Posterior cingulate gyrus (tissue), 11 donors: ENCODE results near the gene CD44.

Experiments used
- DNase-seq, 10 donors: peaks; one replicate each; pipeline versions ENCODE4 v3.0.0 to v3.0.0-alpha.2; 2020 to 2021; ENCODE audit warnings: mixed read lengths in 3 of 10
- intact Hi-C: fragments of 100-400 bp; cut with DNase I; formaldehyde crosslinking; loops from one replicate; pipeline ENCODE4 v1.15.1; 2023

Gene CD44

DNA sequence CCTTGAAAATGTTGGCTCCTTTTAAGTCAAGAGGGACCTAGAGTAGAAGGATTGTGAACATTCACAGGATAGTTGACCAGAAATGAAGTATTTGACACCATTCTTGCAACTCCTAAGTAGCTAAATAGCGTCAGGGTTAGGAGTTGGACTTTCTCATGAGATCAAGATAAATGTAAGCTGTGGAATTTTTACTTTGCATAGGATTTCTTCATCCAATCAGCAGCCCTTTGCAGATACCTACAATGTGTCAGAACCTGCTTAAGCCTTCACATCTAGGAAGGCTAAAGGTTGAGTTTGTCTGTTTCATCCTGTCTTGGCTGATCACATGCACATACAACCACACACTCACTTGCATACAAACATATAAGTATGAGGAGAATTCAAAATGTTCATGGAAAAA lies 32.3 kb downstream of the CD44 start:
- intact Hi-C loops = no loop called here
- no peak for DNase-seq

DNA sequence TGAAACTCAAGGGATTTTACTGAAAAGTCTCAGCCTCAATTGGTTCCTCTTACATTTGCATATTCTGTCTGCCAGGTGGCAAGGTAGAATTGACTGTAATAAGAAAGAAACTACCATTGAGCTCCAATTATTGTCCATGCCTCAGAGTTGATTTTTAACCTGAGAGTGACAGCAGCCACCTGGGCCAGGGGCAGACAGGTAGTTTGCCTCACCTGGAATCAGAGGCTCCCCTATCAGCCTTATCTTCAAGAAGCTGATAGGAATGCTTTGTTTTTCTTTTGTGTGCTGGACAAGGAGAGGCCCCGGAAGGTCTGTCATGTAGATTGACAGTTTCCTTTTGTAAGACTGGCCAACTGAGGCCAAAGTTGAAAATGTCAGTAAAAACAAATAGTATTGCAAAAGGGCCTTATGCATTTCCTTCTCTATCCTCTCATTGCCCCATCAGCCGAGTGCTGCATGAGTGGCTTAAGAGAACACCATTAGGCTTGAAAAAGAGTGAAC lies 34.1 kb downstream of the CD44 start:
- intact Hi-C loops = no loop called here
- DNase-seq = no peak

DNA sequence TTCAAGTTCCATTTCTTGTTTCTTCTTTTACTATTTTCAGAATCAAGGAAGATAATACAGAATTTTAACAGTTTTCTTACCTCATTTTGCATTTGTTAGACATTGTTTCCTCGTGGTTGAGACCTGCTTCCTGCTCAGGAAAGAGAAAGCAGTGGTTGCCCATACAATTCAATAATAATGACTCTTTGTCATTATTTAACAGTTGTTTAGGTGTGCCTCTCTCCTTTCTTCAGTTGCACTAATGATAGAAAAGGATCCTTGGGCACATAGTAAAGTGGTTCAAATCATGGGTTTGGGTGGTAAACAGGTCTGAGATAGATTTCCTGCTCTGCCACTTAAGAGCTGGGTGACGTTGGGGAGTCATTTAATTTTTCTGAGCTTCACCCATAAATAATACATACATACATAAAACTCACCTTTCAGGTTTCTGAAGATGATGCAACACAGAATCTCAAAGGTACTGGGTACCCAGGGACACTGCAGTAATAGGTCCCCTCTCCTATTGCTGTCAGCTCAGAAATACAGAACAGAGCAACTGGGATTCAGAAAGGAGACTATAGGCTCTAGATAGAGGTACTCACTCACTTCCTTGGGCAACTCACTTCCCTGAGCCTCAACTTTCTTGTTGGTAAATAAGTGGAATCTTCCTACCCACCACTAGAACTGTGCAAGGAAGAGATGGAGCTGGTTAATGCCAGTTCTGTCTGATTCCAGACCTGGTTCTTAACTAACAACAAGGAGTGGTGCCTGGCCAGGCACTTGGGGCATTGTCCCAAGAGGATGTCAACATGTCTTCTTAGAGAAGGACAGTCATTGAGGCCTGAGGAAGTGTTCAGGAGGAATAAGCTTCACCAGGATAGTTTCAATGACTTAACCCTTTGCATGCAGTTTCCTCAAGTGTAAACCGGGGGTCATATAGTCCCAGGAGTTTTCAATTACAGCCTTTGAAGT lies 34.9 kb downstream of the CD44 start:
- intact Hi-C loops = no loop called here
- DNase-seq = no peak

- no peak for DNase-seq
- intact Hi-C loops = no loop called here
These were observed 35.7 kb downstream of the CD44 start for GRCh38 chr11:35174666-35175065.

GRCh38 chr11:35177370-35177769 lies 38.4 kb downstream of the CD44 start:
- intact Hi-C loops = no loop called here
- DNase-seq = no peak

DNA sequence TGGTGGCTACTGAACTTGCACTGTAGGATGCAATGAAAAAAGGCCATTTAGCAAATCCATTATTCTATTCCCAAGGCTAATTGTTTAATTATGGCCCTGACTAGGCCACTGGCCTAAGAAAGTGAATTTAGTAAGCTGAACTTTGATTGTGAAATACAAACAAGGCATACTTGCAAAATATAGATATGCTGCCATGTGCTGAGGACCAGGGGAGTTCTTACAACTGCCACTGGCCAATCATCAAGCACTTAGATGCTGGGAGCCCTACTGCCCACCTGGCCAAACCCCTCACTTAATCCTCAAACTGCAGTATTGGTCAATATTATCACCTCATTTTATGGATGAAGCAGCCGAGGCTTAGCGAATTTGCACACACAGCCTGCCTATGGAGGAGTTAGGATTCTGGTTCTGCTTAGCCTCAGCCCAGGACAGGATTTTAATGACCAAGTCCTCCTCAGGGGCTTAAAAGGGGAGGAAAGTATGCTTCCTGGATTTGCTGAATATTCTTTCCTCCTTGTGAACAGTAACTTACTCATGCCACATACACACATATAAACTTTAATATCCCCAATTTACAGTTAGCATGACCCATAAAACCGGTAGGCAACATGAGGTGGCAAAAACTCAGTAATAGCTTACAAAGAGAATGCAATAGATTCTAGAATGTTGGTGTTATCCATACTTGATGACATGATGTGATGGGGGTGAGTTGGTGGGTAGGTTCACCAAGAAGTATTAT lies 39.3 kb downstream of the CD44 start:
- intact Hi-C loops = no loop called here
- no peak for DNase-seq

DNA sequence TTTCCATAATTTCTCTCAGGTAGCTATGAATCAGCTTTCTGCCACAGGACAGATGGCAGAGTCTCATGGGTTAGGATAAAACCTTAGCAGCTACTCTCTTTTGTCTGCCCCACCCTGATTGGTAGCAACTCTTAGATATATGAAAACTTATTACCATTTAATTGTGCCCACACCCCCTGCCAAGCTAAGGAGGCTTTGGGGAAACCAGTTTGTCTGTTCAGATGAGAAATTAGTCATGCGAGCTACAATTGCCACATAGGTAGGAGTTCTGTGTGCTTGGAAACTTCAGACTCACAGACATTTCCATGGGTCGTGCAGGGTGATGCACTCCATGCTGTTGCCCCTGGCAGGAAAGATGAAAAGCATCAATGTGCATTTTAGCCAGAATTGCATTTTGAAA lies 39.9 kb downstream of the CD44 start:
- no peak for DNase-seq

DNA sequence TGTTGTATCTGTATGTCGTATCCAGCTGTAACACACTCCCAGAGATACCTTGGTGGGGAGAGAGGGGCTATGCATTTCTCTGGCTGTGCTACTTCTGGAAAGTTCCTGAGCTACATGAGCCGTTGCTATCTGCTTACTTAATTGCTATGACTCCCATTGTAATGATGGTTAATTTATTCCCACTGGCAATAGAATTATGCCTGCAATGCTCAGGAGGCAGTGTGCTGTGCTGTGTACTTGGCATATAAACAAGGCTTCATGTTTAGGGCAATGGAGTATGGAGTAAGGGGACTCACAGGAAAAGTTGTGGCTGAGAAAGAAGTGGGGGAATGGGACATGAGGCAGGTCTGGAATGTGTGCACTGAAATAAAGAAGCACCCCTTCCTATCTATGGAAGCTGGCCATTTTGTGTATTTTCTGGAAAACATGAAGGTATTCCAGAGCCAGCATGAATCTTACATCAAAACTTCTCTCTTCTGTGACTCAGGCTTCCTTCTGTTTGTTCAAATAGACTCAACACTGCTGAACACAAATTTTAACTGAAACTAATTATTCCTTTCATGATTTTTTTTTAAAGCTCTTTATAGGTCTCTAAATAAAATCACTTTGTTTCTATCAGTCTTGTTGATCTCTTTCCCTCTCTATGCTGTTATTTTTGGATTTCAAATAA lies 40.6 kb downstream of the CD44 start:
- intact Hi-C loops = no loop called here
- DNase-seq = no peak

More for the DNA sequence above, 39.9 kb downstream of the CD44 start:
- intact Hi-C loops = no loop called here

GRCh38 chr11:35180317-35181233 lies 41.6 kb downstream of the CD44 start:
- intact Hi-C loops = no loop called here
- DNase-seq = no peak

- no peak for DNase-seq
- intact Hi-C loops = no loop called here
These were observed 43.5 kb downstream of the CD44 start for GRCh38 chr11:35182317-35182939.

DNA sequence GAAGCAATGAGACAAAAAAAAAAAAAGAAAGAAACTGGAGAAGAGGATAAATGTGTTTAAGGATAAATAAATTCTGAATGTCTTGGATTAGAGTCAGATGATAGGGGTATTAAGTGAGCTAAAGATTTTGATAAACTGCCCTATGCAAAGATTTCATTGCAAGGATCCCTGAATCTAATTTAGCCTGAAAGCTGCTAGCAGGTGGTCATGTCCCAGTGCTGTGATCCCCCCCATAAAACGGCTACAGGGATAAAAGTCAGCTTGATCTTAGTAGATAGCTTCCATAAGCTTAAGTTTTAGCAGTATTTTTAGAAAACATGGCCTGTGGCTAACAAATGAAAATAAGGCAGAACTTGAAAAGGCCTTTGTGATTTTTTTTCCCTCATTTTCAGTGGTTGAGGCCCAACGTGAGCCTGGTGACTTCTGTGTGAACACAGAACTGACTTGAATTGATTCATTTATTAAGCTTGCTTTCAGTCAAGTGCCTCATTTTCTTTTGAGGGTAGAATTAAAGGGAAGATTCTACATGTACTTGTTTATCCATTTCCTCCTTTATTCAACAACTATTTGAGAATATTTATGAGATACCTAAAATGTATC lies 44.5 kb downstream of the CD44 start:
- no peak for DNase-seq
- intact Hi-C loops = no loop called here

DNA sequence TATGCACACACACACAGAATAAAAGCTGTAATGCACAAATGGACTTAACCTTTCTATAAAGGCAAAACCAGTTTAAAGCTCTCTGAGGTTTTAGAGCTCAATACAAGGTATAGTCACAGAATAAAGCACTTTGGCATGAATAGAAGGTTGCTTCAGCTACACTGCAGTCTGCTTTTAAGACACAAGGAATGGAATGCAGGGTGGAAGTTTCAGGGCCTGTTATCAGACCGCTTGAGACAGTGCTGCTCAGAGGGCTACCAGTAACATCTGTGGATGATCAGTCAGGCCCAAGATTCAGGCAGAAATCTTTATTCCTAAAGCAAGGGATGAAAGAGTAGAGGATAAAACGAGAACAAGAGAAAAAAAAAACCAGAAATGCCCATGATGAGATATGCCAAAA lies 46.7 kb downstream of the CD44 start:
- intact Hi-C loops = no loop called here
- no peak for DNase-seq

GRCh38 chr11:35187996-35188395 lies 49.0 kb downstream of the CD44 start:
- no peak for DNase-seq
- intact Hi-C loops = no loop called here

DNA sequence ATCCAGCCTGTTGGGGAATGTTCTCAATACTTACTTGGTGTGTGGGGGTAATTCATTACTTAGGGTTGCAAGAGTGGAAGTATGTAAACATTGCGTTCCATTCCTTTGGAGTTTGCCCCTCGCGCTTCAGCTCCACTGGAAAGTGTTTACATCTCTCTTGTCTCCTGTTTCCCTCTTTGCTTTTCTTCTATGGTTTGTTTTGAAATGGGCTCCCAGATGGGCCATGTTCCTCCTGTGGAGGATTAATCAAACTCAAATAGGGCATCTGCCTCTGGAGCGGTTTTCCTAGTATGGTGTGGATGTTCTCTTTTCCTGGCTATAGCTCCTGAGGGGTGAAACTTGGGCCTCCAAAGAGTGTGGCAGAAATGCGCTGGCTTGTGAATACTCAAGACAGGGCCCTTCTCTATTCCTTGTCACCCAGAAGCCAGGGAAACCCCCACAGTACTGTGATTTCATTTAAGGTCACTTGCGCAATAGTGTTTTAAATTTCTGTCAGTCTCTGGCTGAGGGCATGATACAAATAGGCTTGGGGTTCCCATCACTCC lies 51.9 kb downstream of the CD44 start:
- intact Hi-C loops = no loop called here
- DNase-seq = no peak

DNA sequence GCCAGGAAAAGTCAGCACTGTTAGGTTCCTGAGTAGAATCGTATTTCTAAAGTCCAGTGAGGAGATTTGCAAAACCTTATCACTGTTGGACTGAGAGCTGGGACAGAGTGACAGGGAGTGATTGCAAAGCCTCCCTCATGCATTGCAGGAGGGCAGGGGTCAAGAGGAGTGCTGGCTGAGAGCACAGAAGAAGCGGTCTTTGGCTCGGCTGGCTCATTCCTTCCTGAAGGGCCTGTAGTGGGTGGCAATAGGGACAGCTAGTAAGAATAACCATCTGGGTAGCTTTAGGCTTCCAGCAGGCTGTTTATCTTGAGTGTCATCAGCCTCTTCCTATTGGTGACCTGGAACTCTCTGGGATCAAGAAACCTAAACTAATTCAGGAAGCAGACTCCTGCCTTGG lies 53.4 kb downstream of the CD44 start:
- DNase-seq = no peak
- intact Hi-C loops = no loop called here

GRCh38 chr11:35193767-35194166 lies 54.8 kb downstream of the CD44 start:
- intact Hi-C loops = no loop called here
- DNase-seq = no peak

DNA sequence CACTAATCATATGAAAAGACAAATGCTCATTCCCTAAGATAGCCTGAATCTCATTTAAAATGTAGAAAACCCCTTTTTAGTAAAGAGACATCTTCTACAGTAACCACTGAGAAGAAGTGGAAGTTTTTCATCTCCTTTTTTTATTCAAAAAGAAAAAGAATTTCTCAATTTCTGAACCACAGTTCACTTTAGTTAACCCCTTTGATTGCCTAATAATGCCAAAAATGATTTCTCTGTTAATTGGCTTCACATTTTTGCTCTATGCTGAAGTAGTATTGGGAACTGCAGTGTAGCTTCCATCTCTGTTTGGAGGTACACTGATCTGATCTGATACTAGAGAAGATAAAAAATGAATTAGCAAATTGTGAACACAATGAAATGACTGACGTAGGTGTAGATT lies 58.3 kb downstream of the CD44 start:
- intact Hi-C loops = no loop called here
- DNase-seq = no peak

DNA sequence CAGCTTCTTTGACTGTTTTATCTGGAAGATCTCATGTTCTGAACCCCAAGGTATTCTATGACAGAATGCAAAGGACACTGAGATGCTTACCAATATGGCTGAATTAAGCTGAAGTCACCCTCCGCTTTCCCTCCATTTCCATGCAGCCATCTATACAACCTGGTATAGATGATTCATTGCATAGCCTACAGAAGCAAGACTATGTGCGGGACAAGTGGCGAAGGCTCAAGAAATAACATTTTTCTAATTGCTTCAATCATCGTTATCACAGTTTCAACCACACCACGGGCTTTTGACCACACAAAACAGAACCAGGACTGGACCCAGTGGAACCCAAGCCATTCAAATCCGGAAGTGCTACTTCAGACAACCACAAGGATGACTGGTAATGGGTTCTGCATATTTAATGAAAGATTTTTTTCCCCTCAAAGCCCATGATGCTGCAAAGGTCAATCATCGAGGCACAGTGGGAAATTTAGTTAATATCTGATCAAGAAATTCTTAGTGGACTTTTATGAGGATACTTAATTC lies 61.9 kb downstream of the CD44 start:
- intact Hi-C loops = no loop called here
- DNase-seq = no peak

GRCh38 chr11:35204614-35205013 lies 65.6 kb downstream of the CD44 start:
- intact Hi-C loops = no loop called here
- no peak for DNase-seq
